Duodenal mucosa (tissue), 2 donors: ENCODE results near the gene ADAMTS3.

Experiments used
- H3K27ac ChIP-seq: one replicate; pipeline ENCODE4 v1.7.0; 2013; ENCODE audit warnings: low read depth, low read length
- H3K27me3 ChIP-seq, 2 donors: one replicate each; pipeline ENCODE4 v1.7.0; 2013; ENCODE audit warnings: low read length in 2 of 2, control low read depth in 1 of 2; ENCODE audit not compliant: insufficient read depth in 2 of 2, control insufficient read depth in 1 of 2
- H3K36me3 ChIP-seq, 2 donors: one replicate each; pipeline ENCODE4 v1.7.0; 2013; ENCODE audit warnings: low read length in 2 of 2, control low read depth in 1 of 2; ENCODE audit not compliant: insufficient read depth in 2 of 2, control insufficient read depth in 1 of 2
- H3K4me1 ChIP-seq, 2 donors: one replicate each; pipeline ENCODE4 v1.7.0; 2013; ENCODE audit warnings: low read length in 2 of 2, control low read depth in 1 of 2; ENCODE audit not compliant: insufficient read depth in 2 of 2, control insufficient read depth in 1 of 2
- H3K4me3 ChIP-seq, 2 donors: one replicate each; pipeline ENCODE4 v1.7.0; 2013; ENCODE audit warnings: low read length in 2 of 2, low read depth in 1 of 2
- H3K9ac ChIP-seq, 2 donors: one replicate each; pipeline ENCODE4 v1.7.0; 2013; ENCODE audit warnings: low read length in 2 of 2, low read depth in 1 of 2
- H3K9me3 ChIP-seq, 2 donors: one replicate each; pipeline ENCODE4 v1.7.0; 2013; ENCODE audit warnings: low read length in 2 of 2, control low read depth in 1 of 2; ENCODE audit not compliant: control insufficient read depth in 1 of 2

The ADAMTS3 gene

GRCh38 chr4:72365981-72366380 lies 203.0 kb downstream of the ADAMTS3 start:
- Histone ChIP-seq H3K4me1 (no peaks in the 10 kb centered on the region), H3K36me3 (no peaks in the 10 kb centered on the region), H3K9me3 (no peaks in the 10 kb centered on the region), H3K27ac (no peak overlapping the region), H3K9ac (no peak overlapping the region), H3K4me3 (no peak overlapping the region), H3K27me3 (no peaks in the 10 kb centered on the region)

GRCh38 chr4:72365016-72365415 lies 204.0 kb downstream of the ADAMTS3 start:
- Histone ChIP-seq H3K27ac (no peak overlapping the region), H3K4me1 (no peaks in the 10 kb centered on the region), H3K36me3 (no peaks in the 10 kb centered on the region), H3K4me3 (no peak overlapping the region), H3K27me3 (no peaks in the 10 kb centered on the region), H3K9ac (no peak overlapping the region), H3K9me3 (no peaks in the 10 kb centered on the region)

DNA sequence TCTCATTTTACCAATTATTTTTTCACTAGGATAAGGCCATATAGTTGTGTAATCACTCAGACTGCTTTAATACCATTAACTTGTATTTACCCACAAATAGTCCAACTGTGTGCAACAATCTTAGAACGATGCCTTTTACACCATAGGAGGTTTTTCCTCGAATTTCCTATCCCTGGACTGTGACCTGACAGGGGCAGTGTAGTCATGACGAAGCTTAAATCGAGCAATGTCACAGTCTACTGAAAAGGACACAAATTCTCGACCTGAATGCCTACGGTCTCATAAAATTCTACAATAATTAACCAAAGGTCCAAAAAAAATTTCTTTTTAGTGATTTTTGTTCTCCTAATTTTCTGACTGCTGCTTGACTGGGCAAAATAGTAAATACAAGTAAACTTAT lies 208.9 kb downstream of the ADAMTS3 start:
- Histone ChIP-seq H3K4me1 (no peaks in the 10 kb centered on the region), H3K9ac (no peak overlapping the region), H3K4me3 (no peak overlapping the region), H3K36me3 (no peaks in the 10 kb centered on the region), H3K9me3 (no peaks in the 10 kb centered on the region), H3K27me3 (no peaks in the 10 kb centered on the region), H3K27ac (no peak overlapping the region)

- H3K36me3 ChIP-seq = no peaks in the 10 kb centered on the region
- no peaks in the 10 kb centered on the region for H3K4me1 ChIP-seq
- no peaks in the 10 kb centered on the region for H3K27me3 ChIP-seq
- no peaks in the 10 kb centered on the region for H3K9me3 ChIP-seq
- no peak overlapping the region for H3K27ac ChIP-seq
- no peak overlapping the region for H3K4me3 ChIP-seq
- no peak overlapping the region for H3K9ac ChIP-seq
Measured at GRCh38 chr4:72358483-72358882, 210.5 kb downstream of the ADAMTS3 start.

GRCh38 chr4:72357908-72358307 lies 211.1 kb downstream of the ADAMTS3 start:
- Histone ChIP-seq H3K9ac (no peak overlapping the region), H3K27ac (no peak overlapping the region), H3K4me3 (no peak overlapping the region), H3K4me1 (no peaks in the 10 kb centered on the region), H3K27me3 (no peaks in the 10 kb centered on the region), H3K9me3 (no peaks in the 10 kb centered on the region), H3K36me3 (no peaks in the 10 kb centered on the region)

- H3K4me3 ChIP-seq = no peak overlapping the region
- no peaks in the 10 kb centered on the region for H3K36me3 ChIP-seq
- H3K4me1 ChIP-seq = no peaks in the 10 kb centered on the region
- no peaks in the 10 kb centered on the region for H3K27me3 ChIP-seq
- H3K9me3 ChIP-seq = no peaks in the 10 kb centered on the region
- H3K9ac ChIP-seq = no peak overlapping the region
- no peak overlapping the region for H3K27ac ChIP-seq
Measured at GRCh38 chr4:72352711-72353110, 216.3 kb downstream of the ADAMTS3 start.

GRCh38 chr4:72351521-72351920 lies 217.5 kb downstream of the ADAMTS3 start:
- no peaks in the 10 kb centered on the region for H3K9me3 ChIP-seq
- H3K36me3 ChIP-seq = no peaks in the 10 kb centered on the region
- no peaks in the 10 kb centered on the region for H3K27me3 ChIP-seq
- H3K4me3 ChIP-seq = no peak overlapping the region
- H3K9ac ChIP-seq = no peak overlapping the region
- no peaks in the 10 kb centered on the region for H3K4me1 ChIP-seq
- no peak overlapping the region for H3K27ac ChIP-seq

GRCh38 chr4:72348701-72349100 lies 220.3 kb downstream of the ADAMTS3 start:
- Histone ChIP-seq H3K27ac (no peak overlapping the region), H3K4me3 (no peak overlapping the region), H3K4me1 (no peaks in the 10 kb centered on the region), H3K27me3 (no peaks in the 10 kb centered on the region), H3K9ac (no peak overlapping the region), H3K9me3 (no peaks in the 10 kb centered on the region), H3K36me3 (no peaks in the 10 kb centered on the region)

- Histone ChIP-seq H3K4me1 (no peaks in the 10 kb centered on the region), H3K9me3 (no peaks in the 10 kb centered on the region), H3K9ac (no peak overlapping the region), H3K4me3 (no peak overlapping the region), H3K27me3 (no peaks in the 10 kb centered on the region), H3K36me3 (no peaks in the 10 kb centered on the region), H3K27ac (no peak overlapping the region)
Measured at GRCh38 chr4:72344418-72344817, 224.6 kb downstream of the ADAMTS3 start.

DNA sequence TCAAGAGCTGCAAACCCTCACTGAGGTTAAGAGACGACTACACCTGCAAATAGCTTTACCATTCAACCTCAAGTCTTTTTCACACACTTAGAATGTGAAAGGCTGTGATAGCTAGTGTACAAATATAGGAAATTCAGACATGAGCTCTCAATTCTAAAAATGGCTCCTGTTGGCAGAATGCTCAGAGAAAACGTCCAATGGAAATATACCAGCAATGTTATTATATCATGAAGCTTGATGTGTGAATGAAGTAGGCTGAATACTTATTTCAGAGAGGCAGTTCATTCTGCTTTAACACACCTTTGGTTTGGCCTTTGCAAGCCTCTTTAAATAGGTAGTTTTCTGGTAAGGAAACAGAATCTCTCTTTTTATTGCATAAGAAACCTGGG lies 227.6 kb downstream of the ADAMTS3 start:
- Histone ChIP-seq H3K9me3 (no peaks in the 10 kb centered on the region), H3K27me3 (no peaks in the 10 kb centered on the region), H3K4me1 (no peaks in the 10 kb centered on the region), H3K27ac (no peak overlapping the region), H3K9ac (no peak overlapping the region), H3K36me3 (no peaks in the 10 kb centered on the region), H3K4me3 (no peak overlapping the region)

DNA sequence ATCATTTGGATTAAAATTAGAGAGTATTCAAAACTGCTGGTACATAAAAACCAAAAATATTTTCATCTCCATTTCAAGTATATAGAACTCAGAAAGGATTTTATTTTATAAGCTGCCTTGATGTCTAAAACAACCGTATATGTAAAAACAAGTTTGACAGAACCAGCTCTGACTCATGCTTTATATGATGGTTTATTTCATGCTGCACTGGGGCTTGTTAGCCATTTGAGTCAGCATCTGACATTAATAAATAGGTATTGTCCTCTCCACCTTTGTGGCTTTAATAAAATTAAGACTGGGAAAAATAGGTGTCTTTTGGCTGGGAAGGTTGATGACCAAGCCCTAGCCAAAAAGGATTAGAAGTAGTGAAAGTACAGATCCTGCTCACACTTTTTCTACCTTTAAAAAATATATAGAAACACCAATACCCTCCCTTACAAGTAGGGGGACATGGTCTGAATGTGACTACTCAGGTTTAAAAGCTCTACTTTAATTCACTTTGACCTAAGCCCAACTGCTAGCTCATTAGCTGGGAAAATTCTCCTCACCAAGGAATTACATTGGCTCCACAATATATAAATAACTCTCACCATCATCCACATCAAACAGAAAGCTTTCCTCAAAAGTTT lies 228.1 kb downstream of the ADAMTS3 start:
- no peaks in the 10 kb centered on the region for H3K27me3 ChIP-seq
- no peak overlapping the region for H3K4me3 ChIP-seq
- H3K4me1 ChIP-seq = no peaks in the 10 kb centered on the region
- no peaks in the 10 kb centered on the region for H3K36me3 ChIP-seq
- H3K9me3 ChIP-seq = no peaks in the 10 kb centered on the region
- no peak overlapping the region for H3K9ac ChIP-seq
- H3K27ac ChIP-seq = no peak overlapping the region
